ENCODE measurements around the gene CYP1A1.
"Not testable (repeated sequence)": the region's sequence is repeated elsewhere in the genome, so short reads cannot be mapped to it uniquely, and the experiment has no call there.

Gene CYP1A1

DNA sequence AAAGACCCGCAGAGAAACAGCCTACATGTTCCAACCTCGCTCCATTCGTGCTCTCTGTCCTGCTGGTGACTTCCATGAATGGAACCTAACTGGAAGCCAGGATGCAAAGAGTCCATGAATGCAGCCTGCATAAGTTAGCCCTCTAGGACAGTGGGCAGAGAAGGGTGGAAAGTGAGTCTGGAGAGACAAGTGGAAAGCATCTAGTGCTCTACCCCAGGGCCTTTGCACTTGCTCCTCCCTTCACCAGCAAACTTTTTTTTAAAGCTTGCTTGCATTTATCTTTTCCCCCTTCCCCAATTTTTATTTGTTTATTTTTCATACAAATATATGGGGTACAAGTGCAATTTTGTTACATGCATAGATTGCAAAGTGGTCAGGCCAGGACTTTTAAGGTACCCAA lies 7.9 kb upstream of the CYP1A1 start:
- no peak for DNase-seq

- no peak for DNase-seq
Measured at GRCh38 chr15:74732846-74733245, 7.5 kb upstream of the CYP1A1 start.

DNA sequence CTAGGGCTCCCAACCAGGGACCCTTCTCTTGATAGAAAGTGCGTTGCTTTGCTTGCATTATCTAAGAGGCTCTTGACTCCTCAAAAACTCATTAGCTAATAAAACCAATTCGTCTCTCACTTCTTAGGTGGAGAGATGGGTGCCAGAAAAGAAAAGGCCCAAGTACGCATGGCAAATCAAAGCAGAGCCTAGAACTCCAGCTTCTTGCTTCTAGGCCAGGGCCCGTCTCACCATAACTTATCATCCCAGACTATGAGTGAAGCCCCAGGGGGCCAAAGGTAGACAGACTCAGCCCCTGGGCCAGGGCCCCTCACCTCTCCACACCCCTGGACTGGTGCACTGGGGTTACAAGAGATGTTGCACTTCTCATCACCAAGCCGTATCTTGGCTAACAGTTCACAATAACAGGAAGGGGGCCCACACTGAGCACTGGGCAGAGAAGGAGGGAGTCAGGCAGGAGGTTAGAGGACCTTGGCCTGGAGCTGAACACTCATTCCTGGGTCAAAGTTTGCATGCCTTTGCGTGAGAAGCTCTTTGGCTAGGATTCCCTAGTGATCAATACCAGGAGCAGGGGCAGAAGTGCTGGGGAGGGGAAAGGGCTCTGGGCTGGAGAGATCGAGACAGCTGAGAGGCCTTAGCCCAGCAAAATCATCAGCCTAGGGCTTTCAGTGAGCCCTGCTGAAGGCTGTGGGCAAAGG lies 5.4 kb upstream of the CYP1A1 start:
- no peak for DNase-seq

DNA sequence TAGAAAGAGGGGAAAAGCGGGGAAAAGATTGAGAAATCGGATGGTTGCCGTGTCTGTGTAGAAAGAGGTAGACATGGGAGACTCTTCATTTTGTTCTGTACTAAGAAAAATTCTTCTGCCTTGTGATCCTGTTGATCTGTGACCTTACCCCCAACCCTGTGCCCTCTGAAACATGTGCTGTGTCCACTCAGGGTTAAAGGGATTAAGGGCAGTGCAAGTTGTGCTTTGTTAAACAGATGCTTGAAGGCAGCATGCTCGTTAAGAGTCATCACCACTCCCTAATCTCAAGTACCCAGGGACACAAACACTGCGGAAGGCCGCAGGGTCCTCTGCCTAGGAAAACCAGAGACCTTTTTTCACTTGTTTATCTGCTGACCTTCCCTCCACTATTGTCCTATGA lies 4.0 kb upstream of the CYP1A1 start:
- DNase-seq, result not testable (repeated sequence)

GRCh38 chr15:74728699-74729098 lies 3.4 kb upstream of the CYP1A1 start:
- not testable (repeated sequence) for DNase-seq

GRCh38 chr15:74727727-74728126 lies 2.4 kb upstream of the CYP1A1 start:
- DNase-seq, result peak; percentile 74

GRCh38 chr15:74726774-74727164 lies 1.4 kb upstream of the CYP1A1 start:
- peak; percentile 86 for DNase-seq

DNA sequence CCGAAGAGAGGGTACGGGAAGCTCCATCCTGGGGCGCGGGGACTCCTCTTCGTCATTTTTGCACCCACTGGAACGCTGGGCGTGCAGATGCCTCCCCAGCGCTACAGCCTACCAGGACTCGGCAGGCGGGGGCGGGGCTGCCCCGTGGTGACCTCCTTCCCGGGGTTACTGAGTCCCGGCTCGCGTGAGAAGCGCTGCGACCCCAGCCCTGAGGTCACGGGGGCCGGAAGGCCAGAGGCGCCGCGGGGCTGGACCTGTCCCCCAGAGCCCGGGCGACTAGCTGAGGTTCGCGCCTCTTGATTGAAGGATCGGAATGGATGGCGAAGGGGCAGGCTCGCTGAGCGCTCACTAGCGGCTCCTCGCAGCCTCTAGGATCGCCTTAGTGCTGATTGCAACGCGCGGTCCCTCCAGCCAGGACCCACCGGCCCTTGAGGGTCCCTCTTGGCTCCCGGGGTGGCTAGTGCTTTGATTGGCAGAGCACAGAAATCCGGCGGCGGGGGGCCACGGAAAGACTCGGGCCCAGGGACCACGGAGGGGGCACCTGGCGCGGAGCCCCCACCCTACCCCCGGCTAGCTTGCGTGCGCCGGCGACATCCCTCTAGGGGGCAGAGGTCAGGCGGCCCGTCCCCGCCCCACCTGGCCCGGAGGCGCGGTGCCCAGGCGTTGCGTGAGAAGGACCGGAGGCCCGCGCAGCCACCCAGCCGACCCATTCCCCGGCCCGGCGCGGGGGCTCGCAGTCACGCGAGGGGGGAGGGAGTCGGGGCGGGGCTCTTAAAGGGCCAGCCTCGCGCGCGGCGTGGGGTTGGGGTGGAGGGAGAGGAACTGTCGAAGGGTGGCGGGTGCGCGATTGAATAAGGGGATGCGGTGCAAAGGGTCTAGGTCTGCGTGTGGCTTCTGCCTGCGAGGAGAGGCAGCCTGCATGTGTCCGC lies 781 bp upstream of the CYP1A1 start:
- peak; percentile 86 for DNase-seq

GRCh38 chr15:74724570-74725224 lies 631 bp downstream of the CYP1A1 start:
- DNase-seq, result peak; percentile 41

DNA sequence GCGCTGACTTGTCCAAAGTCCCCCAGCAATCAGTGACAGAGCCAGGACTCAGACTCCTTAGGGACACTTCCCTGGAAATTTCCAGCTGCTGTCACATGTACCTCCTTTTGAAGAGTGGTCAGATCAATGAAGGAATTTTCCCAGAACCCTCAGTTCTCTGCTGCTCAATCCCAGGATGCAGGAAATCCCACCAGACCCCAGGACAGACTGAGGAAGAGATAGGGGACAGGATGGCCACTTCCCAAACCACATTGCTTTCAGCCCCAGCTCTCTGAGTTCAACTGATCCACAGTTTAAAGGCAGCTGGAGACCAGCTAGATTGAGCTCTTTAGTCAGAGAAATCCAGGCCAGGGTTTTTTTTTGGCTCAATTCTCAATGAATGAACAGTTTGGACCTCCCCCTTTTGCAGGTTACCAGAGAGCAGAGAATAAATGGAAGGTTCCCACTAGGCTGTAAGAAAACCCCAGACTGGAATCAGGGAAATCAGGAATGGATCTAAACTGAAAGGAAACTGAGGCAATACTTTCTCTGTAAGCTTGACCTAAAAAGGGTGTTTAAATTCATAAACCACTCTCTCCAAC lies 1.5 kb downstream of the CYP1A1 start:
- peak; percentile 82 for DNase-seq

DNA sequence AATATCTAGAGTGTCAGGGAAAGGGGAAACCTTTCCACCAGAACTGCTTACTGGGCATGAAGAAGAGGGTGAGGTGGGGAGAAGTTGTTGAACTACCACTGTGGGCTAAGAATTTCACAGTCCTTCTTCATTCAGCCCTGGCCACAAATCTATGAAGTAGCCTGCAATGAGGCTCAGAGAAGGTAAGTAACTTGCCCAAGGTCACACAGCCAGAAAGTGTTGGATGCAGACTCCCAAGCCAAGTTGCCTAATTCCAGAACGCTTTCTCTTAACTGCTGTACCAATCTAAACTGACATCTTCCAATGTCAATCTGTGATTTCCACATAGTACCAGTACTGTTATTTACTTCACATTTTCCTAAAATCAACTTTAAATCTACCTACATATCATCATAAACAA lies 2.1 kb downstream of the CYP1A1 start:
- DNase-seq, result no peak

DNA sequence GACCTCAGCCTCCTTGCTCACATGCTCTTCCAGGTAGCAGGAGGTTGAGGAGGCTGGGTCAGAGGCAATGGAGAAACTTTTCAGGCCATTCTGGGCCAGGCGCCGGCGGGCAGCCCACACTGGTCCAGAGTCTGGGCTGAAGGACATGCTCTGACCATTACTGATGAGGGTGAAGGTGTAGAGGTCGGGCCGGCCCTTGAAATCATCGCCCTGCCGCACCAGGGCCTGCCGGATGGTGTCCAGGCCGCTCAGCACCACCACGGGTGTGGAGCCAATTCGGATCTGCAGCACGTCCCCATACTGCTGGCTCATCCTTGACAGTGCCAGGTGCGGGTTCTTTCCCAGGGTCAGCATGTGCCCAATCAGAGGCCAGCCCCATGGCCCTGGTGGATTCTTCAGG lies 2.7 kb downstream of the CYP1A1 start:
- no peak for DNase-seq

GRCh38 chr15:74716651-74717050 lies 8.7 kb downstream of the CYP1A1 start:
- peak; percentile 48 for DNase-seq

GRCh38 chr15:74712311-74712710 lies 13.0 kb downstream of the CYP1A1 start:
- DNase-seq, result no peak

GRCh38 chr15:74710319-74711094 lies 14.8 kb downstream of the CYP1A1 start:
- DNase-seq, result no peak

DNA sequence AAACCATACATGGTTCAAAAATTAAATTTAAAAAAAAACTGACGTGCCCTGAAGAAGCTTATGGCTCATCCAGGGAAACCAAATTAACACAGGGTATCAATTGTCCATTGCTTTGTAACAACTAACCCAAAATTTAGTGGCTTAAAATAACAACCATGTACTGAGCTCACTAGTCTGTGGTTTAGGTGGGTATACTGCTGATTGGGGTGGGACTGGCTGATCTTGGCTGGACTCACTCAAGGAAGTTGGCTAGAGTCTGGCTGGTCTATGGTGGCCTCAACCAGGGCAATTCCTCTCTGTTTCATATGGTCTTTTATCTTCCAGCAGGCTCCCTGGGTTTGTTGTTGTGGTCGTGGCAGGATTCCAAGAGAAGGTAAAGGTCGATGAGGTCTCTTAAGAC lies 15.4 kb downstream of the CYP1A1 start:
- no peak for DNase-seq

DNA sequence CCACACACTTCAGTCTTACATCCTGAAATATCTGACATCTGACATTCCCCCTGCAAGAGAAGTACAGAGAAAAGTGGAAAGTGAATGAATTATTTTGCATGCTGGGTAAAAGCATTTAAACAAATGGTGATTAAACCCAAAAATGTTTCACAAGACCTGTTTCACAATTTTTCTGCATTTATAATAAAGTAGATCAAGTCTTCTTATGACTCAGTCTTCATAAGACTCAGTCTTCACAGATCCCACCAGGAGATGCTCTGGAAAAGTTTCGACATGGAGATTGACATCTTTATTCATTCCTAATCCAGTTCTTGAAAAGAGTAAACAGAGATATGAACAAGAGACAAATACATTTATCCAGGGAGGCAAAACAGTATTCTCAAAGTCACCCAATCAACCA lies 16.3 kb downstream of the CYP1A1 start:
- DNase-seq, result no peak

DNA sequence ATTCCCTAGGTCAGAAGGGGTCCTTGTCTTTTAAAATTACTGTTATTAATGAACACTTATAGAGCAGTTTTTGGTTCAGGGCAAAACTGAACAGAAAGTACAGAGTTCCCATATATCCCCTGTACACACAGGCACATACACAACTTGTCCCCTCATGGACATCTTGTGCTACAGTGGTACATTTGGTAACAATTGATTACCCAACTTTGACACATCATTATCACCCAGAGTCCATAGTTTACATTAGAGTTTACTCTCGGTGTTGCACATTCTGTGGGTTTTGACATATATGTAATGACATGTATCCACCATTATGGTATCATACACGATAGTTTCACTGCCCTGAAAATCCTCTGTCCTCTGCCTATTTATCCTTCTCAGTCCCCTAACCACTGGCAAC lies 28.5 kb downstream of the CYP1A1 start:
- no peak for DNase-seq

DNA sequence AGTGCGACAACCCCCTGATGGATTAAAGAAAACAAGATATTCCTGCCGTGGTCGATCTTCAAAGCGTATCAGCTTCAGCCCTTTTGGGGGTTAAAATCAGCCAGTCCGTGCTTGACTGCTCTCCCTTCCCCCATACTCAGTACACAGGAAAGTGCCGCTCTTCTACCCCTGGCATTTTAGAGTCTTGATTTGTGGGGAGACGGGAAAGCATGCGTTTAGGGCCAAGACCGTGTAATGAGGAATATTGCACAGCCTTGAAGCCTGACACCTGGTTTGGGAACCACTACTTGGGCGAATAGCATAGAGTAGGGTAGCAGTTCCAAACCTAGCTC lies 29.0 kb downstream of the CYP1A1 start:
- no peak for DNase-seq

DNA sequence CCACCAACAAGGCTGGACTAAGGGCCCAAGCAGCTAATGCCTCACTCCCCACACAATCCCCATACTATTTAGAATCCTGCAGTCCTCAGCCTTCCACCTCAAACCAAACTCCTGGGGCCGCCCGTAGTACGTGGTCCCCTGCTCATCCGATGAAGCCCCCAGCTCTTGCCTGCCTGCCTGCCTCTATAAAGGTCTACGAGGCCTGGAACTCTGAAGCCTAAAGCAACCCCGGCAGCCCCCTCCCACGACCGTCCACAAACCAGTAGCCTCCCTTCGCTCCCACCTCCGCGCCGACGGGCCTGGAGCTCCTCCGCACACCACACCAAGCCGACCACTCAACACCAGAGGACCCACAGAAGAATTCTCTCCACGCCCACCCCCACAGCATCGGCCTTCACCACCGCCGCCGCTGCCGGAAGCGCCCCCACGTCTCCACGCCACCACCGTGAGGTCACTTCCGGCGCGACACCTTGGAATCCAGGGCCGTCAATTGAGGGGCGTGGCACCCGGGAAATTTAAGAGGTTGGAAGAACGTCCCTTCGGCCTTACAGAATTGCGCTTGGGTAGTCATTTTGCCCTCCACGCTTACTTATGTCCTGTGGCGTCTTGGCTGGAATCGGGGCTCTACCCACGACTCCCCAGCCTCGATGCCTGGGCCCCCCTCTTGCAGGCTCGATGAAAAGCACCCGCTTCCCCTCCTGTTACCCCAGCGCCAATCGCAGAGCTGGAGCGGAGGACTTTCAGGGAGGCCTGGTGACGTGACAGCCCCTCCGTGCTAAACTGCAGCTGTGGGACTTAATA lies 29.5 kb downstream of the CYP1A1 start, which contains the start of gene EDC3:
EDC3 (minus strand) TSS at position 428 of the 801 bp plus-strand sequence. CDS start 20,900 bp downstream, outside the sequence.
- peak; percentile 84 for DNase-seq

GRCh38 chr15:74692327-74692726 lies 33.0 kb downstream of the CYP1A1 start:
- no peak for DNase-seq

DNA sequence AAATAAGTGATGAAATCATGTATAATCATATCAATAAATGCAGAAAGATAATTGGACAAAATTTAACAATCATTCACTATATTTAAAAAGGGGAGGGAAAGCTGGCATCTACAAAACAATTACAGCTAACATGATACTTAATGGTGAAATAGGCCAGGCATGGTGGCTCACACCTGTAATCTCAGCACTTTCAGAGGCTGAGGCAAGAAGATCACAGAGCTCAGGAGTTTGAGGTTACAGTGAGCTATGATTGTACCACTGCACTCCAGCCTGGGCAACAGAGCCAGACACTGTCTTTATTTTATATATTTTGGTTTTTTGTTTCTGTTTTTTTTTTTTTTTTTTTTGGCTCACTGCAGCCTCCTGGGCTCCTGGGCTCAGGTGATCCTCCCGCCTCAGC lies 41.6 kb downstream of the CYP1A1 start:
- DNase-seq, result no peak
